Vagina (tissue), 2 donors: ENCODE results near the gene ARL8B.

Experiments used
- POLR2A ChIP-seq, 2 donors: fragments of 450-650 bp; IDR thresholded peaks; one replicate each; pipeline ENCODE4 v1.6.1; 2017; ENCODE audit warnings: antibody characterized with exemption in 2 of 2, mild to moderate bottlenecking in 2 of 2, moderate library complexity in 2 of 2
- TF ChIP-seq, protein P1 (sequence below), 3 experiments: fragments of 450-650 bp in 2 of 3; fragments of 200-600 bp in 1 of 3; sonication (generic) in 1 of 3; IDR thresholded peaks; one replicate each; pipeline ENCODE4 v1.5.1; 2017 to 2019; ENCODE audit warnings: antibody characterized with exemption in 3 of 3, mild to moderate bottlenecking in 2 of 3, moderate library complexity in 2 of 3

DNA sequence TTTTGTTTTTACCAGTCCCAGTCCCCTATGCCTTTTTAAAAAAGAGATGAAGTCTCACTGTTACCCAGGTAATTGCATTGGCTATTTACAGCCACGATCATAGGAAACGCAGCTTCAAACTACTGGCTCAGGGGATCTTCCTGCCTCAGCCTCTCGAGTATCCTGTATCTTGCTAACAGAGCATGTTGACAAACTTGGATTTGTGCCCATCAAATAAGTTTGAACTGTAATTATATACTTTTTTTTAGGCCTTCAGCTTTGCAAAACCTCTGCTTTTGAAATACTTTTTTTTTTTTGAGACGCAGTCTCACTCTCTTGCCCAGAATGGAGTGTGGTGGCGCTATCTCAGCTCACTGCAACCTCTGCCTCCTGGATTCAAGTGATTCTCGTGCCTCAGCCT, 62.4 kb downstream of the ARL8B start:
- TF ChIP-seq POLR2A (IDR thresholded peaks at IDR 0.05), result no peak
- TF ChIP-seq, protein P1, sequence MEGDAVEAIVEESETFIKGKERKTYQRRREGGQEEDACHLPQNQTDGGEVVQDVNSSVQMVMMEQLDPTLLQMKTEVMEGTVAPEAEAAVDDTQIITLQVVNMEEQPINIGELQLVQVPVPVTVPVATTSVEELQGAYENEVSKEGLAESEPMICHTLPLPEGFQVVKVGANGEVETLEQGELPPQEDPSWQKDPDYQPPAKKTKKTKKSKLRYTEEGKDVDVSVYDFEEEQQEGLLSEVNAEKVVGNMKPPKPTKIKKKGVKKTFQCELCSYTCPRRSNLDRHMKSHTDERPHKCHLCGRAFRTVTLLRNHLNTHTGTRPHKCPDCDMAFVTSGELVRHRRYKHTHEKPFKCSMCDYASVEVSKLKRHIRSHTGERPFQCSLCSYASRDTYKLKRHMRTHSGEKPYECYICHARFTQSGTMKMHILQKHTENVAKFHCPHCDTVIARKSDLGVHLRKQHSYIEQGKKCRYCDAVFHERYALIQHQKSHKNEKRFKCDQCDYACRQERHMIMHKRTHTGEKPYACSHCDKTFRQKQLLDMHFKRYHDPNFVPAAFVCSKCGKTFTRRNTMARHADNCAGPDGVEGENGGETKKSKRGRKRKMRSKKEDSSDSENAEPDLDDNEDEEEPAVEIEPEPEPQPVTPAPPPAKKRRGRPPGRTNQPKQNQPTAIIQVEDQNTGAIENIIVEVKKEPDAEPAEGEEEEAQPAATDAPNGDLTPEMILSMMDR (IDR thresholded peaks at IDR 0.05), result no peak
